PC-9 (cell line): ENCODE data around the gene SEMA3C.

ENCODE experiments used
- EZH2 ChIP-seq: fragments of 200-600 bp; sonication (generic); IDR thresholded peaks from 2 replicates; pipeline ENCODE4 v1.8.0; 2017; ENCODE audit warnings: antibody characterized with exemption, low read depth
- TF ChIP-seq, protein P1 (sequence below): fragments of 200-600 bp; sonication (generic); conservative IDR thresholded peaks from 2 replicates; pipeline ENCODE4 v1.6.1; 2017; ENCODE audit warnings: mixed run types, antibody characterized with exemption, mild to moderate bottlenecking, moderate library complexity

DNA sequence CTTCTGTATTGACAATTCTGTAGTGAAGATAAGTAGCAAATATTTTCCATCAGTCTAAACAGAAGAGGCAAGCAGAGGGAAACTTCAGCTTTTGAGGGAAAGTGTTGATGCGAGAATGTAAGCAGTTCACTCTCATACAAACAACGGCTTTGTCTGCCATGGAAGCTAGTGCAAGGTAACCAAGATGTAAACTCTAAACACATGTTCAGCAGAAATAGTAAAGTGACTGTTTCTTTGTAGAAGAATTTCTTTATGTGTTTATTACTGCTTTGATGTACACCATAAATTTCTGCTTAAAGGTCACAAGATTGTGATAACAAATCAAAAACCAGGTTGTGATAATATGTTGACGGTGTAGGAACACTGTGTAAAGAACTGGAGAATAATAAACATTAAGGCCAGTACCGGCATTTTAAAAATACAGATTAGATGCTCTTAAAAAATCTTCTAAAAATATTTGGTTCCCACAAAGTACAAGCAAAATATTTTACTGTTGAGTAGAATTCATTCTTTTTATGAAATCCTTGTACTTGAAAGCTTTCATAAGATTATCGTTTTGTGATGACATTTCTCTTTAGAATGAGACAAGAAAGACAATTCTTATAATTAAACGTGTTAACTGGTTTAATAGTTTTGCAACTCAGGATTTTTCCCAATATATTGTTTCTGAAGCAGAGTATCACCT, 34.2 kb downstream of the SEMA3C start:
- TF ChIP-seq, protein P1, sequence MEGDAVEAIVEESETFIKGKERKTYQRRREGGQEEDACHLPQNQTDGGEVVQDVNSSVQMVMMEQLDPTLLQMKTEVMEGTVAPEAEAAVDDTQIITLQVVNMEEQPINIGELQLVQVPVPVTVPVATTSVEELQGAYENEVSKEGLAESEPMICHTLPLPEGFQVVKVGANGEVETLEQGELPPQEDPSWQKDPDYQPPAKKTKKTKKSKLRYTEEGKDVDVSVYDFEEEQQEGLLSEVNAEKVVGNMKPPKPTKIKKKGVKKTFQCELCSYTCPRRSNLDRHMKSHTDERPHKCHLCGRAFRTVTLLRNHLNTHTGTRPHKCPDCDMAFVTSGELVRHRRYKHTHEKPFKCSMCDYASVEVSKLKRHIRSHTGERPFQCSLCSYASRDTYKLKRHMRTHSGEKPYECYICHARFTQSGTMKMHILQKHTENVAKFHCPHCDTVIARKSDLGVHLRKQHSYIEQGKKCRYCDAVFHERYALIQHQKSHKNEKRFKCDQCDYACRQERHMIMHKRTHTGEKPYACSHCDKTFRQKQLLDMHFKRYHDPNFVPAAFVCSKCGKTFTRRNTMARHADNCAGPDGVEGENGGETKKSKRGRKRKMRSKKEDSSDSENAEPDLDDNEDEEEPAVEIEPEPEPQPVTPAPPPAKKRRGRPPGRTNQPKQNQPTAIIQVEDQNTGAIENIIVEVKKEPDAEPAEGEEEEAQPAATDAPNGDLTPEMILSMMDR: no peak
- no peak for TF ChIP-seq EZH2
